ENCODE measurements around the gene STARD8. TPM values are rescaled to one million over a fixed set of nuclear protein-coding genes. Genes with fewer than 3 reads are reported as not detected.

Gene STARD8
- total RNA-seq, 1 donor from 2014 or later, result 1.7 TPM

GRCh38 chrX:68717196-68717595 lies 69.7 kb downstream of the STARD8 start:
- no peak overlapping the region for H3K4me3 Mint-ChIP-seq (ENCODE audit: unreplicated experiment)
- no peak for DNase-seq (ENCODE audit: extremely low spot score, unreplicated experiment)
- no peak for TF ChIP-seq CTCF (IDR thresholded peaks at IDR 0.05)
- no peak overlapping the region for H3K27ac Mint-ChIP-seq (ENCODE audit: unreplicated experiment)
- H3K4me1 Mint-ChIP-seq (ENCODE audit: unreplicated experiment), result peaks cover under 1% of the 10 kb centered on the region
- no peaks in the 10 kb centered on the region for H3K9me3 Mint-ChIP-seq (ENCODE audit: unreplicated experiment)
- no peaks in the 10 kb centered on the region for H3K27me3 Mint-ChIP-seq (ENCODE audit: unreplicated experiment)
- peaks cover under 1% of the 10 kb centered on the region for H3K36me3 Mint-ChIP-seq (ENCODE audit: unreplicated experiment)

- H3K4me1 Mint-ChIP-seq (ENCODE audit: unreplicated experiment), result no peaks in the 10 kb centered on the region
- TF ChIP-seq CTCF (IDR thresholded peaks at IDR 0.05), result no peak
- H3K4me3 Mint-ChIP-seq (ENCODE audit: unreplicated experiment), result no peak overlapping the region
- no peak overlapping the region for H3K27ac Mint-ChIP-seq (ENCODE audit: unreplicated experiment)
- peaks cover 1% of the 10 kb centered on the region for H3K36me3 Mint-ChIP-seq (ENCODE audit: unreplicated experiment)
- DNase-seq (ENCODE audit: extremely low spot score, unreplicated experiment), result no peak
- no peaks in the 10 kb centered on the region for H3K9me3 Mint-ChIP-seq (ENCODE audit: unreplicated experiment)
- H3K27me3 Mint-ChIP-seq (ENCODE audit: unreplicated experiment), result no peaks in the 10 kb centered on the region
These were observed 70.4 kb downstream of the STARD8 start for GRCh38 chrX:68717663-68718442.

GRCh38 chrX:68718443-68718820 lies 71.0 kb downstream of the STARD8 start:
- Mint-ChIP-seq H3K9me3 (ENCODE audit: unreplicated experiment) (no peaks in the 10 kb centered on the region), H3K4me3 (ENCODE audit: unreplicated experiment) (no peak overlapping the region), H3K27ac (ENCODE audit: unreplicated experiment) (no peak overlapping the region), H3K4me1 (ENCODE audit: unreplicated experiment) (no peaks in the 10 kb centered on the region), H3K36me3 (ENCODE audit: unreplicated experiment) (peaks cover 1% of the 10 kb centered on the region), H3K27me3 (ENCODE audit: unreplicated experiment) (no peaks in the 10 kb centered on the region)
- DNase-seq (ENCODE audit: extremely low spot score, unreplicated experiment), result no peak
- TF ChIP-seq CTCF (IDR thresholded peaks at IDR 0.05), result no peak

GRCh38 chrX:68719181-68719903 lies 71.9 kb downstream of the STARD8 start:
- H3K4me3 Mint-ChIP-seq (ENCODE audit: unreplicated experiment), result no peak overlapping the region
- peaks cover 1% of the 10 kb centered on the region for H3K36me3 Mint-ChIP-seq (ENCODE audit: unreplicated experiment)

More at GRCh38 chrX:68719181-68719903, 71.9 kb downstream of the STARD8 start:
- Mint-ChIP-seq H3K27me3 (ENCODE audit: unreplicated experiment) (no peaks in the 10 kb centered on the region), H3K9me3 (ENCODE audit: unreplicated experiment) (no peaks in the 10 kb centered on the region), H3K27ac (ENCODE audit: unreplicated experiment) (no peak overlapping the region), H3K4me1 (ENCODE audit: unreplicated experiment) (no peaks in the 10 kb centered on the region)
- TF ChIP-seq CTCF (IDR thresholded peaks at IDR 0.05), result no peak
- no peak for DNase-seq (ENCODE audit: extremely low spot score, unreplicated experiment)
